Measurements from ENCODE around the gene BASP1.
A peak's percentile ranks its signal among the peaks of the same experiment; 100 is the strongest.

BASP1 gene

GRCh38 chr5:17267106-17267505, 49.7 kb downstream of the BASP1 start:
- no peaks in the 10 kb centered on the region for H3K9me3 ChIP-seq (ENCODE audit: low read depth, low read length)
- no peak overlapping the region for H3K9ac ChIP-seq (ENCODE audit: insufficient read length)
- peaks cover 73% of the 10 kb centered on the region for H3K36me3 ChIP-seq (ENCODE audit: insufficient read depth, low read length)
- H3K4me3 ChIP-seq, result no peak overlapping the region
- peak overlapping the region; percentile 63 for H3K27ac ChIP-seq
- no peak for DNase-seq (ENCODE audit: low read depth, low spot score)
- TF ChIP-seq EZH2 (IDR thresholded peaks at IDR 0.05) (no peak), POLR2AphosphoS5 (IDR thresholded peaks at IDR 0.05; ENCODE audit: borderline replicate concordance, low read depth, low read length) (no peak), FOXP2 (optimal IDR thresholded peaks at IDR 0.05; ENCODE audit: control extremely low read depth, extremely low read length, insufficient read depth) (no peak)

- peaks cover 61% of the 10 kb centered on the region for H3K36me3 ChIP-seq (ENCODE audit: insufficient read depth, low read length)
- H3K9me3 ChIP-seq (ENCODE audit: low read depth, low read length), result no peaks in the 10 kb centered on the region
- H3K9ac ChIP-seq (ENCODE audit: insufficient read length), result no peak overlapping the region
- DNase-seq (ENCODE audit: low read depth, low spot score), result no peak
- no peak overlapping the region for H3K27ac ChIP-seq
- TF ChIP-seq FOXP2 (optimal IDR thresholded peaks at IDR 0.05; ENCODE audit: control extremely low read depth, extremely low read length, insufficient read depth), result no peak
- TF ChIP-seq POLR2AphosphoS5 (IDR thresholded peaks at IDR 0.05; ENCODE audit: borderline replicate concordance, low read depth, low read length), result no peak
- TF ChIP-seq EZH2 (IDR thresholded peaks at IDR 0.05), result no peak
- no peak overlapping the region for H3K4me3 ChIP-seq
These were observed 51.8 kb downstream of the BASP1 start for GRCh38 chr5:17269201-17269600.

- H3K9me3 ChIP-seq (ENCODE audit: low read depth, low read length), result no peaks in the 10 kb centered on the region
- no peak for TF ChIP-seq FOXP2 (optimal IDR thresholded peaks at IDR 0.05; ENCODE audit: control extremely low read depth, extremely low read length, insufficient read depth)
- no peak for TF ChIP-seq EZH2 (IDR thresholded peaks at IDR 0.05)
- no peak for TF ChIP-seq POLR2AphosphoS5 (IDR thresholded peaks at IDR 0.05; ENCODE audit: borderline replicate concordance, low read depth, low read length)
- no peak for DNase-seq (ENCODE audit: low read depth, low spot score)
- H3K27ac ChIP-seq, result peak overlapping the region; percentile 45
- H3K36me3 ChIP-seq (ENCODE audit: insufficient read depth, low read length), result peaks cover 64% of the 10 kb centered on the region
- H3K4me3 ChIP-seq, result no peak overlapping the region
- H3K9ac ChIP-seq (ENCODE audit: insufficient read length), result no peak overlapping the region
These were observed 54.7 kb downstream of the BASP1 start for GRCh38 chr5:17272111-17272510.

GRCh38 chr5:17275289-17276158, 58.1 kb downstream of the BASP1 start:
- peaks cover 49% of the 10 kb centered on the region for H3K36me3 ChIP-seq (ENCODE audit: insufficient read depth, low read length)
- no peak for DNase-seq (ENCODE audit: low read depth, low spot score)
- no peaks in the 10 kb centered on the region for H3K9me3 ChIP-seq (ENCODE audit: low read depth, low read length)
- no peak overlapping the region for H3K27ac ChIP-seq
- no peak overlapping the region for H3K9ac ChIP-seq (ENCODE audit: insufficient read length)
- no peak overlapping the region for H3K4me3 ChIP-seq
- TF ChIP-seq POLR2AphosphoS5 (IDR thresholded peaks at IDR 0.05; ENCODE audit: borderline replicate concordance, low read depth, low read length), result no peak
- no peak for TF ChIP-seq EZH2 (IDR thresholded peaks at IDR 0.05)
- TF ChIP-seq FOXP2 (optimal IDR thresholded peaks at IDR 0.05; ENCODE audit: control extremely low read depth, extremely low read length, insufficient read depth), result no peak

GRCh38 chr5:17276445-17276844, 59.0 kb downstream of the BASP1 start:
- H3K4me3 ChIP-seq, result no peak overlapping the region
- H3K9me3 ChIP-seq (ENCODE audit: low read depth, low read length), result no peaks in the 10 kb centered on the region
- no peak overlapping the region for H3K27ac ChIP-seq
- TF ChIP-seq EZH2 (IDR thresholded peaks at IDR 0.05) (no peak), POLR2AphosphoS5 (IDR thresholded peaks at IDR 0.05; ENCODE audit: borderline replicate concordance, low read depth, low read length) (no peak), FOXP2 (optimal IDR thresholded peaks at IDR 0.05; ENCODE audit: control extremely low read depth, extremely low read length, insufficient read depth) (no peak)
- peaks cover 44% of the 10 kb centered on the region for H3K36me3 ChIP-seq (ENCODE audit: insufficient read depth, low read length)
- no peak overlapping the region for H3K9ac ChIP-seq (ENCODE audit: insufficient read length)
- no peak for DNase-seq (ENCODE audit: low read depth, low spot score)

GRCh38 chr5:17277907-17278306, 60.5 kb downstream of the BASP1 start:
- TF ChIP-seq EZH2 (IDR thresholded peaks at IDR 0.05) (no peak), FOXP2 (optimal IDR thresholded peaks at IDR 0.05; ENCODE audit: control extremely low read depth, extremely low read length, insufficient read depth) (no peak), POLR2AphosphoS5 (IDR thresholded peaks at IDR 0.05; ENCODE audit: borderline replicate concordance, low read depth, low read length) (no peak)
- DNase-seq (ENCODE audit: low read depth, low spot score), result no peak
- Histone ChIP-seq H3K27ac (peak overlapping the region; percentile 100), H3K4me3 (no peak overlapping the region), H3K9ac (ENCODE audit: insufficient read length) (no peak overlapping the region), H3K36me3 (ENCODE audit: insufficient read depth, low read length) (peaks cover 44% of the 10 kb centered on the region), H3K9me3 (ENCODE audit: low read depth, low read length) (no peaks in the 10 kb centered on the region)

- peaks cover 38% of the 10 kb centered on the region for H3K36me3 ChIP-seq (ENCODE audit: insufficient read depth, low read length)
- TF ChIP-seq POLR2AphosphoS5 (IDR thresholded peaks at IDR 0.05; ENCODE audit: borderline replicate concordance, low read depth, low read length) (no peak; the same call in 1 of the 2 replicates), FOXP2 (optimal IDR thresholded peaks at IDR 0.05; ENCODE audit: control extremely low read depth, extremely low read length, insufficient read depth) (no peak), EZH2 (IDR thresholded peaks at IDR 0.05) (no peak)
- H3K9ac ChIP-seq (ENCODE audit: insufficient read length), result no peak overlapping the region
These were observed 61.5 kb downstream of the BASP1 start for GRCh38 chr5:17278931-17279330.

GRCh38 chr5:17279487-17279886, 62.1 kb downstream of the BASP1 start:
- Histone ChIP-seq H3K4me3 (no peak overlapping the region), H3K27ac (peak overlapping the region; percentile 100), H3K36me3 (ENCODE audit: insufficient read depth, low read length) (peaks cover 33% of the 10 kb centered on the region), H3K9ac (ENCODE audit: insufficient read length) (no peak overlapping the region), H3K9me3 (ENCODE audit: low read depth, low read length) (no peaks in the 10 kb centered on the region)
- DNase-seq (ENCODE audit: low read depth, low spot score), result no peak
- TF ChIP-seq EZH2 (IDR thresholded peaks at IDR 0.05) (no peak), POLR2AphosphoS5 (IDR thresholded peaks at IDR 0.05; ENCODE audit: borderline replicate concordance, low read depth, low read length) (no peak), FOXP2 (optimal IDR thresholded peaks at IDR 0.05; ENCODE audit: control extremely low read depth, extremely low read length, insufficient read depth) (no peak)

More at GRCh38 chr5:17278931-17279330, 61.5 kb downstream of the BASP1 start:
- Histone ChIP-seq H3K27ac (peak overlapping the region; percentile 100), H3K4me3 (no peak overlapping the region), H3K9me3 (ENCODE audit: low read depth, low read length) (no peaks in the 10 kb centered on the region)
- DNase-seq (ENCODE audit: low read depth, low spot score), result no peak
